Measurements from ENCODE around the gene MALL.
"Not testable (repeated sequence)": the region's sequence is repeated elsewhere in the genome, so short reads cannot be mapped to it uniquely, and the experiment has no call there.

The MALL gene

GRCh38 chr2:110059694-110060358 lies 55.8 kb downstream of the MALL start:
- not testable (repeated sequence) for H3K4me3 ChIP-seq (ENCODE audit: low read depth, low read length)

- H3K4me3 ChIP-seq (ENCODE audit: low read depth, low read length) = not testable (repeated sequence)
These were observed 56.5 kb downstream of the MALL start for GRCh38 chr2:110059009-110059693.

GRCh38 chr2:110058034-110058433 lies 57.6 kb downstream of the MALL start:
- H3K4me3 ChIP-seq (ENCODE audit: low read depth, low read length) = not testable (repeated sequence)

GRCh38 chr2:110055819-110056408 lies 59.7 kb downstream of the MALL start:
- not testable (repeated sequence) for H3K4me3 ChIP-seq (ENCODE audit: low read depth, low read length)

GRCh38 chr2:110054521-110055407 lies 60.9 kb downstream of the MALL start:
- not testable (repeated sequence) for H3K4me3 ChIP-seq (ENCODE audit: low read depth, low read length)

- not testable (repeated sequence) for H3K4me3 ChIP-seq (ENCODE audit: low read depth, low read length)
These were observed 61.9 kb downstream of the MALL start for GRCh38 chr2:110053688-110054087.

GRCh38 chr2:110052166-110052565 lies 63.5 kb downstream of the MALL start:
- not testable (repeated sequence) for H3K4me3 ChIP-seq (ENCODE audit: low read depth, low read length)

- H3K4me3 ChIP-seq (ENCODE audit: low read depth, low read length) = not testable (repeated sequence)
These were observed 65.4 kb downstream of the MALL start for GRCh38 chr2:110050222-110050621.

- H3K4me3 ChIP-seq (ENCODE audit: low read depth, low read length) = not testable (repeated sequence)
These were observed 65.9 kb downstream of the MALL start for GRCh38 chr2:110049769-110050168.

- not testable (repeated sequence) for H3K4me3 ChIP-seq (ENCODE audit: low read depth, low read length)
These were observed 67.1 kb downstream of the MALL start for GRCh38 chr2:110048255-110049197.

GRCh38 chr2:110047225-110047624 lies 68.4 kb downstream of the MALL start:
- not testable (repeated sequence) for H3K4me3 ChIP-seq (ENCODE audit: low read depth, low read length)

GRCh38 chr2:110041941-110042660 lies 73.5 kb downstream of the MALL start:
- H3K4me3 ChIP-seq (ENCODE audit: low read depth, low read length) = not testable (repeated sequence)

- H3K4me3 ChIP-seq (ENCODE audit: low read depth, low read length) = not testable (repeated sequence)
These were observed 78.3 kb downstream of the MALL start for GRCh38 chr2:110037336-110037735.

GRCh38 chr2:110035384-110035783 lies 80.2 kb downstream of the MALL start:
- H3K4me3 ChIP-seq (ENCODE audit: low read depth, low read length) = not testable (repeated sequence)

- not testable (repeated sequence) for H3K4me3 ChIP-seq (ENCODE audit: low read depth, low read length)
These were observed 80.7 kb downstream of the MALL start for GRCh38 chr2:110034935-110035334.
